Islet precursor cell (in vitro differentiated cells): ENCODE results near the gene THSD7B.

ENCODE experiments used
- DNase-seq: peaks from one replicate; pipeline ENCODE4 v3.0.0-alpha.2; 2018

The THSD7B gene

DNA sequence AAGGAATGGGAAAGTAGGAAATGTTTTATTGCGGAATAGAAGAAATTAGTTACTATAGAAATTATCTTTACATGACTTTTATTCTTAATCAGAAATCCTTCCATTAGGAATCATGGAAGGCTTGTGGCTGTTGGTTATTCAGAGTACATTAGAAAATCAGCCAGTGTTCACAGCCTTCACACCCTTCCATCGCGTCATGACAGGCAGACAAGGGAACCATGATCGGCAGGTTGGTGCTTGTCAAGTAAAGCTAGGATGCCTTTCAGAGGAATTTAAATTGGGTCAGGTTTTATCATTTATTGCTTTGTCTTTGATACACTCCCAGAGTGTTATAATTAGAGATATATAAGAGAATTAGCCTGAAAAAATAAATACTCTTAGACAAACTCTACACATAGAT, 400.6 kb downstream of the THSD7B start:
- no peak for DNase-seq

DNA sequence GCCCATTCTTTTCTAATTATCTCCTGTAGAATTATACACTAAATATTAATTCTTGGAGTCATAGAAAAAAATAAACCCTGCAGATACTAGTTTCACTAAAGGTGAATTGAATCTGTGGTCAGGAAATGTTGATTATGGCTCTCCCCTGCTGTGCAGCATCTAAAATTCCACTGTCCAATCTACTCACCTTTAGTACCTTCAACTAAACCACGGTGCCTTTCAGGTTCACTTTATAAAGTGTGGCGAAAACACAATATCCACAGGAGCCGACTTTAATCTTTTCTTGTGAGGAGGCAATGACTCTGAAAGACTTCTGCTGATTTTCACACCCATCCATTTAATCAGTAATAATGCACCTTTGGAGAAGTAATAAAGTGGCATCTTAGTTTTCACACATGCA, 402.3 kb downstream of the THSD7B start:
- DNase-seq, result no peak

DNA sequence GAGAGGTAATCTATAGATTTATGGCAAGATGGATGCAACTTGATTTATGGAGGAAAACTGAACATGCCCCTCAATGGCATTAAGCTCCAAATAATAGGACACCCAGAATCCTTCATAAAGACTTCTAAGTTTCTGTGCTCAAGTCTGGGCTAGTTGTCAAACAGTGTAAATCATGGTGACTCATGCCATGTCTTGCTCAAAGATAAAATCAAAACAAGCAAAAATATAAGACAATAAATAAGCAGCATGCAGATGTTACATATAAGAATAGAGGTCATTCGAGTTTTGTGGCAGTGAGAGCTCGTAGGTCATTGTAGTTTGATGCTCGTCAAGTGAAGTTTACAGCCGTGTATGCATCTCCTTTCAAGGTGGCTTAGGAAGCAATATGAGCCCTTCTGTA, 403.2 kb downstream of the THSD7B start:
- no peak for DNase-seq

DNA sequence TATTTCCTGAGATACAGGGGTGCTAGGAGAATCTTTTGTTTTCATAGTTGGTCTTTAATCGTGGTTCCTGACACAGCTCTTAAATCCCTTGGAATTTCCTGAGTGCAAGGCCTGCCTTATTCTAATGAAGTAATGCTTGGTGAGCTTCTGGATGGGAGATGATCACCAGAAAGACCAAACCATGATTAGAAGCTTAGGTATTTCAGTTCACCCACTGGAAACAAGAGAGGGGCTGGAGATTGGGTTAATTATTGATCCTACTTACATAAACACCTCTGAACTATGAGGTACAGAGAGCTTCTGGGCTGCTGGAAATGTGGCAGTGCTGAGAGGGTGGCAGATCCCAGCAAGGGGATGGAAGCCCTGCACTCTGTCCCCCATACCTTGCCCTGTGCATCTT, 406.8 kb downstream of the THSD7B start:
- no peak for DNase-seq

DNA sequence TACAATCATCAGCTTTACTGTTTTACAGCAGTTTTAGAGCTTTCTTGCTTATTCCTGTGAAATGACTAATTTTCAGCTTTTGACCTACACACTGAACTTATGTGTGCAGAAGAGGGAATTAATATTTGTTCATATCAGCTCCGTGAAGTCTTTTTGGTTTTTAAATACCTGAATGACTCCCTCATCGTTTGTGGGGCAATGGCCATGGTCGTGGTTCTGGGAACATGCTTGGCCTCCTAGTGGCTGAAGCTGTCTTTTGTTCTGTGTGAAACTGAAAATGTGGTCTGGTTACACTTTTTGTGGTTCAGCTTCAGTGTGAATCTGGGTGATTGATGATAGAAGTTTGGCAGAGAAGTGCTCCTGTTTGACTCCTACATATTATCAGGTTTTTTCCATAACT, 408.1 kb downstream of the THSD7B start:
- DNase-seq, result no peak

DNA sequence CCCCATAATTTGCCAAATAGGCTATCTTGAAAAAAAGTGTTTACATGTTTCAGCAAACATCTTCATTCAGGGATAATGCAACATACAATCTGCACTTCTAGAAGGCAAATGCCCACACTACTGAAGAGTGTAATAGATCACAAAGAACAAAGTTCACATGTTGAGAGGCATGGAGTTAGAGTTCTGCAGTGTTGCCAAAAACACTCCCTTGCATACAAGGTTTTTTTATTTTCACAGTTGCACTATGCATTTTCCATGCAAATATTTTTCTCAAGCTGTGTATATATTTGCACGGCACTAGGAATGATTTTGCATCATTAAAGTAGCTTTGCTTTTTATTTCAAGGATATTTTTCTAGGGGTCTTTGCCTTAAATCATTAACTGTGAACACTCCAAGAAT, 409.9 kb downstream of the THSD7B start:
- DNase-seq, result no peak

DNA sequence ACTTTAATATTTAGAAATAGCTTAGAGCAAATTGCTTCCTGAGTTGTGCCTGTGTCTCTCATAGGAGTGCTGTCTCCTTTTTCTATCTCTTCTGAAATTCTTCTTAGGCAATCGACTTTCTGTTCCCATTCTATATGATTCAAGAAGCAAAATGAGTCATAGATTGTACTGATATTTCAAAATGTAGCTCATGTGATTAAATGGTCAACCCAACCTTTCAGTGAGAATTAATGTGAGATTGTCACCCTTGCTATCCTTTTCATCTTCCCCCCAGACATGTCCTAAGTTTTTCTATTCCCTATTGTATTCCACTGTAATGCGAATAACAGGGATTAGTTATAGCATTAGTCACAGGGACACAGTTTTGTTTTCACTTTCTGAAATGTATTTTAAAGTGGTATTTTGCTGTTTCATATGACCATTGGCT, 413.6 kb downstream of the THSD7B start:
- no peak for DNase-seq

DNA sequence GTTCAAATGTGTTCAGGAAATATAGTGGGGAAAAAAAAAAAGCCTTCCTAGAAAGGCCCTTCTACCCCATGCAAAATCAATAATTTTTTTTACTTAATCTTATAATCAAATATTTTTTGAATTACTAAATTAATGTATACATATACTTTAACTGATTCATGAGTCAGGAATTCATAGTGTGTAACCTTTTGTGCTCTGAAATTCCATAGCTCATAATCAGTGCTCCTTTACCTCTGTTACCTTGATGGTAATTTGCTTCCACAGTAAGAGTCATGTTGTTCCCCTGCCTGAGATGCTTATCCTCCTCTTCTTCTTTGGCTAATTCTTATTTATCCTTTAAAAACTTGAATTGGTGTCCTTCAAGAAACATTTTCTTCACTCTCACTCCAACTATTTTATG, 414.2 kb downstream of the THSD7B start:
- no peak for DNase-seq

DNA sequence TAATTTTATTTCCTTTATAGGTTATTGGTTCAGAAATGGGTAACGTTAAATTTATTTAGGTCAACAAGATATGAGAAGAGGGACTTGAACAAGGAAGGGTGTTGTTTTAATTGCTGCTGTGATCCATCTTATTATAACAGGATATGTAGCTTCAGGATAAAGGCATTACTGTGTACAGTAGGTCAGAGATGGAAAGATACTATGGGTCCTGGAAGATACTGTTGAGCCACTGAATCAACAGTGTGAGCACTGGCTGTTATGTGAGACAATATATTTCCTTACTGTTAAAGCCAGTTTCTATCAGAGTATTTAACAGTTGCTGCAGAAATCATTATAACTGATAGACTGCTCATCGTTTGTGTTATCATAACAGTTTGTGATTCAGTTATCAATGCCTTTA, 414.7 kb downstream of the THSD7B start:
- DNase-seq, result no peak

DNA sequence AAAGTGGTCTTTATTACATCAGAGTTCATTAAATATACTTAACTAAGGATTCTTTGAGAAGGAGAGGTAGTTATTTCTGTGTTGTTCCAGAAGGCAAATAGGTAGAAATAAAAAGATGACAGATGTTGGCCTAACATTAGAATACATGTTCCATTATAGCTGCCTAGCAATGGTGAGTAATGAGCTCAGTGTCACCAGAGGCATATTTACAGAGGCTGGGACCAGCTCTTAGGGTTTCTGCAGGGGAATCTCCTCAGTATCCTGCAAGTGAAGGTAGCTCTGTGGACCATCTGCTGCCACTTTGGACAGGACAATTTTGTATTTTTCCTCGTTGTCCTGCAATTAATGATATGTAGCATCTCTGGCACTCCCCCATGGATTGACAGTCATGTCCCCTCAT, 416.0 kb downstream of the THSD7B start:
- DNase-seq, result no peak

DNA sequence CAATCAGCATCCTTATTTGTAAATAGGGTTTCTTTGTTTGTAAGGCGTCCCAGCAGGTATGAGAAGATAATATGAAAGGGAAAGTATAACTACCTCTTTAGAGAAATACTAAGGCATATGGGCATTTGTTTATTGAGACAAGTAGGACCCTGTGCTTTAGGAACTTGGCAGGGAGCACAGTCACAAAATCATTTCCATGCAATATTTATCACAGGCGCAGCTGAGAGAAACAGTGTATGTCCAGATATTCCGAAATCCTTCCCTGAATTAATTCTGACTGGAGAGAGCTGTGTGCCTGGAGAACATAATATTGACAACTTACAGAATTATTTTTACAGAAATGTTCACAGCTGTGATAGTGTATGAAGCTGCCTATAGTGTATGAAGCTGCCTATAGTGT, 416.7 kb downstream of the THSD7B start:
- DNase-seq, result no peak

DNA sequence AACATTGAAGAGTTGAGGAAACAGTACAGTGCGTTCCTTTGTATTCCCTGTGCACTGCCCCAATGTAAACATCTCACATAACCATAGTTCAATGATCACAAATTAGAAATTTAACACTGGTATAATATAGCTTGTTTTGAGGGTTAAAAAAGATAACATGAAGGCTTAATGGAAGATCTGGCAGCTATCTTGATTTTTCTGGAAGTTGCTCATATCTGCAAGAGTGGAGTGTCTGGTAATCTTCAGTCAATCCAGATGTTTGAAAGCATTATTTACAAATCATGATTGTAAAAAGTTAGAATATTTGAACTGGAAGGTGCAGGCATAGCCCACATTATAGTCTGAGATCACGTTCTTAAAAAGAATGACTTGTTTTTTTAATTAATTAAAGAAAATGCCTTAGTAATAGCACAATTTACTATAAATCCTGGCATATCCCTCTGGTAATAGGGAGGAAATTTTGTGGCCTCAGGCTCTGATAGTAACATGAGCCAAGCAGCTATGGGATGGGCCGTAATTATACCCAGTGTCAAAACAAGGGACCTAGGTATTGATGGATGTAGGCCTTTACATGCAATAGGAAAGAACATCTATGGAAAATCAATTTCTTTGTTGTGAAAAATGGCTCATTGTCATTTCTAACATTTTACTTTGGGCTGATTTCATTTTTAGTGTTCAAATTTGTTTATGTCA, 418.0 kb downstream of the THSD7B start:
- no peak for DNase-seq

DNA sequence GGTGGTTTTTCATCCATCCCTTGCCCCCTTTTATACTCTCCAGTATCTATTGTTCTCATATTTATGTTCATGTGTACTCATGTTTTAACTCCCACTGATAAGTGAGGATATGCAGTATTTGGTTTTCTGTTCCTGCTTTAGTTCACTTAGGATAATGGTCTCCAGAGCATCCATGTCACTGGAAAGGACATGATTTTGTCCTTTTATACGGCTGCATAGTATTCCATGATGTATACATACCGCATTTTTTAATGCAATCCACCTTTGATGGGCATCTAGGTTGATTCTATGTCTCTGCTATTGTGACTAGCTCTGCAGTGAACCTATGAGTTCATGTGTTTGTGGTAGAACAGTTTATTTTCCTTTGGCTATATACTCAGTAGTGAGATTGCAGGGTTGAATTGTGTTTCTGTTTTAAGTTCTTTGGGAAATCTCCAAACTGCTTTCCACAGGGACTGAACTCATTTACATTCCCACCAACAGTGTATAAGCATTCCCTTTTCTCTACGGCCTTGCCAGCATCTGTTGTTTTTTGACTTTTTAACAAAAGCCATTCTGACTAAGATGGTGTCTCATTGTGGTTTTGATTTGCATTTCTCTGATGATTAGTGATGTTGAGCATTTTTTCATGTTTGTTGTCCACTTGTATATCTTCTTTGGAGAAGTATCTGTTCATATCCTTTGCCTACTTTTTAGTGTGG, 420.2 kb downstream of the THSD7B start:
- no peak for DNase-seq

DNA sequence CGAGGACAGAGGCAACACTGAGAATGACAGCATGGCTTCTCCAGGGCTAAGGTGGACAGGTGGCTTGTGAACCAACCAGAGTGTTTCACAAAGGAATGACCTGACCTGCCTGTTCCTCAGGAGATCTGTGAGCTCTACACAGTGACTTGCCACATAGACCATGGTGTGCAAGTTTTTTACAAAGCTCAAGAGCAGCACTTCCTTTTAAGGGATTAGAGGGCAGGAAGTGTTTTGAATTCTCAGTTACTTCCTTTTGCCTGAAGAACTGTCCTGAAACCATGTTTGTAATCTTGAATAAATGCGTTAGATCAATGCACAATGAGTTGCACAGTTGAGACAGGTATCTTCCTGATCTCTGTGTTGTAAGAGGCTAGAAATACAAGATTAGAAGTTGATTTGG, 421.9 kb downstream of the THSD7B start:
- no peak for DNase-seq

DNA sequence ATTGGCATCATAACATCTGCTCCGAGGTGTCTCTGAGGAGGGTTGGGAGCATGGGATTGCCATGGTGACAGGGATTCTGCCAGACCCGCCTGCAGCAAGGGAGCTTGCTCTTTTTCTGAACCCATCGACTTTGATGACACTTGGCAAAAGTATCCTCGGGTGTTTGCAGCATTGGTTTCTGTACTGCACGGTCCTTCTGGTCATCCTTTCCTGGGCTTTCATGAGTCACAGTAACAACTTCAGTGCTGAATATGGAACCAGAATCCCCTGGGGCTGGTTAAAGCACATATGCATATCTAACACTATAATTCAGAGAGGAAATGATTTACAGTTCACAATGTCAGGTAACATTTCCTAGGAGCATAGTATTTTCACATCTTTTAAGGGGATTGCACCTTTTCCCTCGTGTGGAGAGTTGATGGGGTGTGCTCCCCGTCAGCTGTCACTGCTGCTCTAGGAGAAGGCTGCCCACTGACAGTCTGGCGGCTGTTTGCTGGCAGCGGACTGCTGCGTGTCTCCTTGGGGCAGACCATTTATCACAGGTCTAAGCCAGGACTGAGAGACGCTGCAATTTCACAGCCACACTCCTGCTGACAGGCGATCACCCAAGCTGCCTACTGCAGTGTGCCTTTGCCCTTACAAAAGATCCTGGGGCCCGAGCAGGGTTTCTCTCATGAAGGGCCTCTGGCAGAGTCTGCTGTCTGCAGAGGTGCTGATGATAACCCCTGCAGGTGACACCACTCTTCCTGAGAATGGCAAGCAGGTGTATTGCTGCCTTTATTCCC, 425.3 kb downstream of the THSD7B start:
- no peak for DNase-seq

DNA sequence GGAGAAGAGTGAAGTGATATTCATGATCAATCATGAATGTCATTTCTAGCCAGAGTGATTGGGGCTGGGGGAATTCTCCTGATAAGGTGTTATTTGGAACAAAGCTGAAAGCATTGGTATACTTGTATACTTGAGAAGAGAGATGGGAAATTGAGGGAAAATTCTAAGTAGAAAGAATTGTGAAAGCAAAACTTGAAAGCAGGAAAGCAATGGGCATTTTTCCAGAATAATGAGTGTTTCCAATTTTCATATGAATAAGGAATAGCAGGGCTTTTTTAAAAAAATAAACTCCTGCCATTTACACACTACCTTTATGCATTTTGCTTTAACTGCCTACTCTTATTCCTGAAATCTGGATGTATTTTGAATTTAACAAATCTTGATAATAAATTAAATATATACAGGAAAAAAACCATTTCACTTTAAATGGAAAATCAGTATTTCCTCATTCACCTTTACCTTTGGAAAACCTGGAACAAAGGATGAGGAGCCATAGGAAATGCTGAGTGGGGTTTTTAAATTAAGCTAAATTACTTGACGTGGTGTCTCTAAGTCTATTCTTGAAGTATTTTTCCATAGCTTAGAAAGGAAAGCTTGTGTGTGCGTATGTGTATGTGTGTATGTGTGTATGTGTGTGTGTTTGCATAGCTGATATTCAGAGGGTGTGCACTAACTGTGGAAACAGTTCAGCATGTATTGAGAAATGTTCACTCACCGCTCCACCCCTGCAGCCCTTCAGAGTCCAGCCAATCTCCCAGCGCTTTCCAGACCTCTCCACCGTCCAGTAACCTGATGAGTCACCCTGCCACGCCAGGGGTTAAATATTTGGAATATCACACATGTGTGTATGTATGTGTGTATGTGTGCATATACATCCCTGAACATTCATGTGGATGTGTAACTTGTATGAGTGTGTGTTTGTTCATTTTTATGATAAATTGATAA, 427.3 kb downstream of the THSD7B start:
- peak; percentile 67 for DNase-seq

DNA sequence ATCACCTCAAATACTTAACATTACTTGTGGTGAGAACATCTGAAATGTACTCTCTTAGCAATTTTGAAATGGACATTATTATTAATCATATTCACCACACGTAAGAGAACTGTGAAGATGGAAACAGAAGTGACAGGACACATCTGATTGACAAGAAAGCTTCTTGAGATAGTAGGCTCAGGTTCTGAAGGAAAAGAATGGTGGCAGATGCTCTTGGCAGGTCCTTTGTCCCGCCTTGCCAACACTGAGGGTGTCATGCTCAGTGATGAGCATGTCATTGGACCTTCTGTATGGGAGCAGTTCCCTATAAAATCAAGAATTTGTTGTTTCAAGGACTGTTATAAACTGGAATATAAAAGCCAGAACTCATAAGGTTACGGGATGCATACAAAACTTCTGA, 428.1 kb downstream of the THSD7B start:
- DNase-seq, result no peak

DNA sequence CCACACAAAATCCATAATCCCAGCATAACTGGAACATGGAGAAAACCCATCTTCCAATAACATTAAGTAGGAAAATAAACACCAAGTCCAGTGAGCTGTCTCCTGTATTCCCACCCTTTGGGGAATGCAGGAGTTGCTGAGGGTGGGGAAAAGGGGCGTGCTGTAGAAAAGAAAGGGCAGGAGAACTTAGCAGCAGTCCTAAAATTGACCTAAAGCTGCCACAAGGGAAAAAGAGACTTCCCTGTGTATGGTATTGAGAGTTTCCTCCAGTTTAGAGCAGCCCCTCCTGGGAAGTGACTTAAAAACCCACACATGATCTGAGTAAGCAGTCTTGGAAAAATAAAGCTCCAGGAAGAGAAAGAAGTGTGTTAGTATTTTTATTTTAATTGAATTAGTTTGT, 428.8 kb downstream of the THSD7B start:
- DNase-seq, result no peak

DNA sequence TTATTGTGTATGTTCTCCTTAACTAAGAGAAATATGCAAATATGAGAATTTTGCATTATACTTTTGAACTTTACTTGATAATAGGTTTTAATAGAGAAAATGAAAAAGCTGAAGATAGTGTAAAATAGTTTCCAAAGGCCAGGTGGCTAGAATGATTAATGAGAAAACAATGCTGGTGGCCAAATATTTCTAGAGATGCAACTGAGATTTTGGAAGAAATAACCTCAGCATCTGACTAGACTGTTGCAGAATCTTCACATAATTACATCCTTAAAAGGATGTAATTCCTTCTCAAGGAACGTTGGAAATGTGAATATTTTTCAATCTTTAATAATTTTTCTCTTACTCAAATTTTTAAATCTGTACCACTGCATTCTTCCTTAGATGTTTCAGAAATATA, 434.4 kb downstream of the THSD7B start:
- DNase-seq, result no peak

DNA sequence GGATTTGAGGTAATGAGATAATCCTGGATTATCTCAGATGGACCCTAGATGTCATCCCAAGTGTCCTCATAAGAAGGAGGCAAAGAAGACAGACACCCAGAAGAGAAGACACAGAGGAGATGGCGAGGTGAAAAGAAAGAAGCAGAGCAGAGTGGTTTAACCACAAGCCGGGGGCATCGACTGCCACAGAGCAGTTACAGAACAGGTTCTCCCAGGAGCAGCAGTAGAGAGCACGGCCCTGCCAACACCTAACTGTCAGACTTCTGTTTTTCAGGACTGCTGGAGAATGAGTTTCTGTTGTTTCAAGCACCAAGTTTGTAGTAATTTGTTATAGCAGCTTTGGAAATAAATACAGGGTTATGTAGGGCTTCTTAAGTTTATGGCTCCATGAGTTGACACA, 437.0 kb downstream of the THSD7B start:
- DNase-seq, result peak; percentile 71

DNA sequence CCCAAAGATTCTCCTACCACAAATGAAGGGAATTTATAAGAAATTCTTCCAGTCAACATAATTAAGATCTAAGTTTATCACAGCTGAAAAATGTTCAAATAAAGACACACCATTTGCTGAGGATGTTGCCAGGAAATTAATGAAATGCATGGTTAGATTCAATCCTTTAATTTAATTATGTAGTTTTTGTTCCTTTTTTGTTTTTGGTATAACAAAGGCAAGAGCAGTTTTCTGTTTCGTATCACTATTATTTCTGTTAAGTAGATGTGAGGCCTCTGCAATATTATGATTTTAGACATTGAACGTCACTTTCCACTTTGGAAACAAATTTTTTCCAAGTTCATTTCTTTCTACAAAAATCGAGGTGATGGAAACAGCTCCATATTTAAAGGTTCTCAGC, 440.0 kb downstream of the THSD7B start:
- DNase-seq, result no peak

DNA sequence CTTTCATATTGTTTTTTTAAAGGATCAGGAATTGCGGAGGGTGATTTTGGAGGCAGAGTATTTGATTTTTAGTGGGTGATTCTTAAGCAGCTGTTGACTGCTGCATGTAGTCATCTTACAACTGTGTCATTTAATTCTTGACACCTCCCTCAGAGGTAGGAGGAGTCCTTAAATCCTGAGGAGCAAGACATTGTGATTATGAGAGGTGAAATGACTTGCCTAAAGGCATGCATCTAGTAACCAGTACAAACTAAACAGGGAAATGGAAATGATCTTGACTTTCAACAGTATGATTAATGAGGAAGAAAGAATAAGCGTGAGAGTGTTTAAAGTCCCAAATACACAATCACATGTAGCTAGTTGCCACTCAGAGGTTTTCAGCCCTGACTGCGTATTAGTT, 440.7 kb downstream of the THSD7B start:
- DNase-seq, result no peak

DNA sequence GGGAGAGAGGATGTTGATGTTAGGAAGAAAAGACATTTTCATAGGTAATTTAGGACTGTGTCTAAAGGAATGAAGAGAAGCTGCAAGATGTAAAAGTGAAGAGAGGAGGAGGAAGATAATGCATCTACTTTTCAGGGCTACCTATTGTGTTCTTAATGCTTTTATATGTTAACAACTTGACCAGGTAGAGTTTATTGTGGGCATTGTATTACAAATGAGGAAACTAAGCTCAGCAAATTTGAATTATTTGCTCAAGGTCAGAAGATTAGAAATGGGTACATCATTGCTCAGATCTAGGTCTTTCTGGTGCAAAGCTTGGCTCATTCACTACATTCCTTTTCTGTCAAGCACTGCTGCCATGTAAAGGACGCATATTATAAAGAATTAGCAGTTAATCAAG, 441.7 kb downstream of the THSD7B start:
- DNase-seq, result no peak
